ENCODE measurements around the gene CCNB1. TPM values are rescaled to one million over a fixed set of nuclear protein-coding genes. Genes with fewer than 3 reads are reported as not detected.

The CCNB1 gene
- polyA plus RNA-seq, 2 of the 4 experiments (the other 2 are of a cell fraction): 236 to 311 TPM

- no peak for ATAC-seq
- Histone ChIP-seq H3K9me3 (no peaks in the 10 kb centered on the region), H3K4me3 (no peak overlapping the region), H3K27ac (no peak overlapping the region), H3K4me1 (peaks cover 6% of the 10 kb centered on the region), H3K4me2 (no peak overlapping the region)
- ChIA-PET POLR2A (no interaction called here), CTCF (interaction anchor here (1.3 to 2.0 kb wide), 2 partner anchors 23 to 121 kb away, joined by 4 to 7 read pairs; no protein-coding TSS in a partner anchor)
- no peak for FAIRE-seq
- DNase-seq (ENCODE audit: low read depth in 1 of 2, low spot score in 1 of 2): peak in 1 of 2 experiments; percentile 23
- 89% methylated on average over 4 of the region's 4 CpGs for WGBS (ENCODE audit: missing lambda C conversion rate)
- TF ChIP-seq FOSL2 (IDR thresholded peaks at IDR 0.05): no peak
- peak; percentile 31; the same call in 1 of the 2 replicates for TF ChIP-seq FOSL2 (CRISPR knock-in tag; IDR thresholded peaks at IDR 0.05)
- TF ChIP-seq ELK1 (IDR thresholded peaks at IDR 0.05; ENCODE audit: low read depth, low read length): no peak
These were observed 46.7 kb downstream of the CCNB1 start for GRCh38 chr5:69213513-69214215.

GRCh38 chr5:69217151-69217511 is 50.2 kb downstream of the CCNB1 start:
- ATAC-seq: no peak
- ChIA-PET POLR2A (interaction anchor here (0.6 to 1.8 kb wide), 5 partner anchors 12 to 124 kb away, joined by 3 to 9 read pairs (median 5); partner anchors contain the start of genes CDK7, CENPH and SLC30A5), CTCF (interaction anchor here (0.7 to 1.1 kb wide), 2 partner anchors 117 to 304 kb away, joined by 3 to 8 read pairs; no protein-coding TSS in a partner anchor)
- FAIRE-seq: no peak
- H3K4me1 ChIP-seq: peaks cover 13% of the 10 kb centered on the region
- 4% methylated on average over 6 of the region's 6 CpGs for WGBS (ENCODE audit: missing lambda C conversion rate)
- H3K4me3 ChIP-seq: peak overlapping the region; percentile 79
- H3K9me3 ChIP-seq: no peaks in the 10 kb centered on the region
- no peak for TF ChIP-seq NPAS2 (CRISPR knock-in tag; IDR thresholded peaks at IDR 0.05; ENCODE audit: borderline replicate concordance)
- no peak for TF ChIP-seq ZC3H11A (IDR thresholded peaks at IDR 0.05)
- TF ChIP-seq RFX5 (IDR thresholded peaks at IDR 0.05): no peak
- no peak for TF ChIP-seq HEYL (CRISPR knock-in tag; IDR thresholded peaks at IDR 0.05)
- TF ChIP-seq KDM1A (IDR thresholded peaks at IDR 0.05; ENCODE audit: low read depth): no peak
- TF ChIP-seq FOSL2 (IDR thresholded peaks at IDR 0.05): no peak
- no peak for TF ChIP-seq FOSL2 (CRISPR knock-in tag; IDR thresholded peaks at IDR 0.05)
- no peak for TF ChIP-seq EP300 (IDR thresholded peaks at IDR 0.05)
- TF ChIP-seq ESRRA (IDR thresholded peaks at IDR 0.05; ENCODE audit: borderline replicate concordance, low read length): no peak
- TF ChIP-seq, protein P1, sequence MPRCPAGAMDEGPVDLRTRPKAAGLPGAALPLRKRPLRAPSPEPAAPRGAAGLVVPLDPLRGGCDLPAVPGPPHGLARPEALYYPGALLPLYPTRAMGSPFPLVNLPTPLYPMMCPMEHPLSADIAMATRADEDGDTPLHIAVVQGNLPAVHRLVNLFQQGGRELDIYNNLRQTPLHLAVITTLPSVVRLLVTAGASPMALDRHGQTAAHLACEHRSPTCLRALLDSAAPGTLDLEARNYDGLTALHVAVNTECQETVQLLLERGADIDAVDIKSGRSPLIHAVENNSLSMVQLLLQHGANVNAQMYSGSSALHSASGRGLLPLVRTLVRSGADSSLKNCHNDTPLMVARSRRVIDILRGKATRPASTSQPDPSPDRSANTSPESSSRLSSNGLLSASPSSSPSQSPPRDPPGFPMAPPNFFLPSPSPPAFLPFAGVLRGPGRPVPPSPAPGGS (IDR thresholded peaks at IDR 0.05): no peak
- no peak for DNase-seq (ENCODE audit: low read depth in 1 of 2, low spot score in 1 of 2)
- H3K4me2 ChIP-seq: peak overlapping the region; percentile 88
- H3K27ac ChIP-seq: peak overlapping the region; percentile 92 to 95

GRCh38 chr5:69217548-69218526 is 50.9 kb downstream of the CCNB1 start:
- FAIRE-seq (no peak), ATAC-seq (peak; percentile 95 to 97), DNase-seq (ENCODE audit: low read depth in 1 of 2, low spot score in 1 of 2) (peak; percentile 94 to 96)
- CTCF ChIA-PET: interaction anchor here (0.7 to 1.1 kb wide), 2 partner anchors 117 to 303 kb away, joined by 3 to 8 read pairs; no protein-coding TSS in a partner anchor
- H3K4me2 ChIP-seq: peak overlapping the region; percentile 88
- WGBS (ENCODE audit: missing lambda C conversion rate): under 1% methylated on average over 33 of the region's 73 CpGs
- peak overlapping the region; percentile 79 for H3K4me3 ChIP-seq
- peak overlapping the region; percentile 92 to 95 for H3K27ac ChIP-seq
- POLR2A ChIA-PET: interaction anchor here (0.6 to 1.8 kb wide), 5 partner anchors 11 to 124 kb away, joined by 3 to 9 read pairs (median 5); partner anchors contain the start of genes CDK7, CENPH and SLC30A5
- H3K9me3 ChIP-seq: no peaks in the 10 kb centered on the region
- H3K4me1 ChIP-seq: peaks cover 13% of the 10 kb centered on the region
- TF ChIP-seq ZSCAN20 (CRISPR knock-in tag; IDR thresholded peaks at IDR 0.05): no peak
- TF ChIP-seq HEYL (CRISPR knock-in tag; IDR thresholded peaks at IDR 0.05): no peak
- peak; percentile 72 for TF ChIP-seq RFX5 (IDR thresholded peaks at IDR 0.05)
- TF ChIP-seq MAZ (IDR thresholded peaks at IDR 0.05; ENCODE audit: borderline replicate concordance, low read depth, low read length): no peak
- TF ChIP-seq CBX2 (IDR thresholded peaks at IDR 0.05; ENCODE audit: borderline replicate concordance, low read depth): no peak
- TF ChIP-seq HOXA7 (CRISPR knock-in tag; IDR thresholded peaks at IDR 0.05): no peak
- TF ChIP-seq KDM5A (IDR thresholded peaks at IDR 0.05): peak; percentile 66
- TF ChIP-seq, protein P2, sequence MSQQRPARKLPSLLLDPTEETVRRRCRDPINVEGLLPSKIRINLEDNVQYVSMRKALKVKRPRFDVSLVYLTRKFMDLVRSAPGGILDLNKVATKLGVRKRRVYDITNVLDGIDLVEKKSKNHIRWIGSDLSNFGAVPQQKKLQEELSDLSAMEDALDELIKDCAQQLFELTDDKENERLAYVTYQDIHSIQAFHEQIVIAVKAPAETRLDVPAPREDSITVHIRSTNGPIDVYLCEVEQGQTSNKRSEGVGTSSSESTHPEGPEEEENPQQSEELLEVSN (IDR thresholded peaks at IDR 0.05; ENCODE audit: borderline replicate concordance, low read depth): peak; percentile 47; the same call in 1 of the 2 replicates
- TF ChIP-seq RARB (CRISPR knock-in tag; IDR thresholded peaks at IDR 0.05): peak; percentile 88
- TF ChIP-seq FOSL2 (IDR thresholded peaks at IDR 0.05): no peak
- TF ChIP-seq FOSL2 (CRISPR knock-in tag; IDR thresholded peaks at IDR 0.05): no peak
- TF ChIP-seq, protein P3, sequence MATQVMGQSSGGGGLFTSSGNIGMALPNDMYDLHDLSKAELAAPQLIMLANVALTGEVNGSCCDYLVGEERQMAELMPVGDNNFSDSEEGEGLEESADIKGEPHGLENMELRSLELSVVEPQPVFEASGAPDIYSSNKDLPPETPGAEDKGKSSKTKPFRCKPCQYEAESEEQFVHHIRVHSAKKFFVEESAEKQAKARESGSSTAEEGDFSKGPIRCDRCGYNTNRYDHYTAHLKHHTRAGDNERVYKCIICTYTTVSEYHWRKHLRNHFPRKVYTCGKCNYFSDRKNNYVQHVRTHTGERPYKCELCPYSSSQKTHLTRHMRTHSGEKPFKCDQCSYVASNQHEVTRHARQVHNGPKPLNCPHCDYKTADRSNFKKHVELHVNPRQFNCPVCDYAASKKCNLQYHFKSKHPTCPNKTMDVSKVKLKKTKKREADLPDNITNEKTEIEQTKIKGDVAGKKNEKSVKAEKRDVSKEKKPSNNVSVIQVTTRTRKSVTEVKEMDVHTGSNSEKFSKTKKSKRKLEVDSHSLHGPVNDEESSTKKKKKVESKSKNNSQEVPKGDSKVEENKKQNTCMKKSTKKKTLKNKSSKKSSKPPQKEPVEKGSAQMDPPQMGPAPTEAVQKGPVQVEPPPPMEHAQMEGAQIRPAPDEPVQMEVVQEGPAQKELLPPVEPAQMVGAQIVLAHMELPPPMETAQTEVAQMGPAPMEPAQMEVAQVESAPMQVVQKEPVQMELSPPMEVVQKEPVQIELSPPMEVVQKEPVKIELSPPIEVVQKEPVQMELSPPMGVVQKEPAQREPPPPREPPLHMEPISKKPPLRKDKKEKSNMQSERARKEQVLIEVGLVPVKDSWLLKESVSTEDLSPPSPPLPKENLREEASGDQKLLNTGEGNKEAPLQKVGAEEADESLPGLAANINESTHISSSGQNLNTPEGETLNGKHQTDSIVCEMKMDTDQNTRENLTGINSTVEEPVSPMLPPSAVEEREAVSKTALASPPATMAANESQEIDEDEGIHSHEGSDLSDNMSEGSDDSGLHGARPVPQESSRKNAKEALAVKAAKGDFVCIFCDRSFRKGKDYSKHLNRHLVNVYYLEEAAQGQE (IDR thresholded peaks at IDR 0.05): peak; percentile 33; the same call in 1 of the 2 replicates
- peak; percentile 72 to 75; a peak in 4 of 5 replicates for TF ChIP-seq JUN (IDR thresholded peaks at IDR 0.05)
- TF ChIP-seq CBX8 (IDR thresholded peaks at IDR 0.05): no peak

Measured in A549 (cell line).